Activated B cell treated with CpG ODN at 0.5 μM for 24 hours (primary cell): Measurements from ENCODE around the gene USP3. TPM values are rescaled to one million over a fixed set of nuclear protein-coding genes. Genes with fewer than 3 reads are reported as not detected.

Experiments used
- ATAC-seq: fragments of 200-7000 bp; cut with Tn5 transposase; one replicate; pipeline ENCODE4 v1.10.0; 2021; ENCODE audit warnings: low read depth, mild to moderate bottlenecking, moderate library complexity
- CTCF ChIA-PET: fragments of 350-600 bp; sonication (Branson Sonifier 250); formaldehyde crosslinking; loops from one replicate; lab custom pipeline; 2021; ENCODE audit warnings: antibody characterized with exemption; lab: Charles Lee
- POLR2A ChIA-PET: fragments of 350-600 bp; sonication (Branson Sonifier 250); formaldehyde crosslinking; loops from one replicate; lab custom pipeline; 2021; ENCODE audit warnings: antibody characterized with exemption; lab: Charles Lee
- DNase-seq: peaks from one replicate; pipeline ENCODE4 v3.0.0; 2022
- H3K27ac Mint-ChIP-seq: one replicate; pipeline ENCODE4 v1.8.0; 2020; ENCODE audit warnings: mixed read lengths
- H3K27me3 Mint-ChIP-seq: one replicate; pipeline ENCODE4 v1.8.0; 2021; ENCODE audit warnings: mixed read lengths
- H3K36me3 Mint-ChIP-seq: one replicate; pipeline ENCODE4 v1.8.0; 2021; ENCODE audit warnings: low read depth, mixed read lengths
- H3K4me1 Mint-ChIP-seq: one replicate; pipeline ENCODE4 v1.8.0; 2021; ENCODE audit warnings: mixed read lengths
- H3K4me3 Mint-ChIP-seq: one replicate; pipeline ENCODE4 v1.8.0; 2020; ENCODE audit warnings: mild to moderate bottlenecking, mixed read lengths
- H3K9me3 Mint-ChIP-seq: one replicate; pipeline ENCODE4 v1.8.0; 2020; ENCODE audit warnings: mixed read lengths
- intact Hi-C: fragments of 100-400 bp; cut with micrococcal nuclease; formaldehyde crosslinking; loops from one replicate; pipeline ENCODE4 v1.15.1; 2024
- total RNA-seq: library from RNA; stranded (reverse); gene quantifications from 2 replicates; pipeline ENCODE4 v1.2.3, GENCODE V29; 2022
- TF ChIP-seq, protein P1 (sequence below): fragments of 200-600 bp; IDR thresholded peaks from one replicate; pipeline ENCODE4 v1.8.0; 2022; ENCODE audit warnings: antibody characterized with exemption, mild to moderate bottlenecking

USP3 gene
- total RNA-seq, 1 donor from 2014 or later: 110 TPM

DNA sequence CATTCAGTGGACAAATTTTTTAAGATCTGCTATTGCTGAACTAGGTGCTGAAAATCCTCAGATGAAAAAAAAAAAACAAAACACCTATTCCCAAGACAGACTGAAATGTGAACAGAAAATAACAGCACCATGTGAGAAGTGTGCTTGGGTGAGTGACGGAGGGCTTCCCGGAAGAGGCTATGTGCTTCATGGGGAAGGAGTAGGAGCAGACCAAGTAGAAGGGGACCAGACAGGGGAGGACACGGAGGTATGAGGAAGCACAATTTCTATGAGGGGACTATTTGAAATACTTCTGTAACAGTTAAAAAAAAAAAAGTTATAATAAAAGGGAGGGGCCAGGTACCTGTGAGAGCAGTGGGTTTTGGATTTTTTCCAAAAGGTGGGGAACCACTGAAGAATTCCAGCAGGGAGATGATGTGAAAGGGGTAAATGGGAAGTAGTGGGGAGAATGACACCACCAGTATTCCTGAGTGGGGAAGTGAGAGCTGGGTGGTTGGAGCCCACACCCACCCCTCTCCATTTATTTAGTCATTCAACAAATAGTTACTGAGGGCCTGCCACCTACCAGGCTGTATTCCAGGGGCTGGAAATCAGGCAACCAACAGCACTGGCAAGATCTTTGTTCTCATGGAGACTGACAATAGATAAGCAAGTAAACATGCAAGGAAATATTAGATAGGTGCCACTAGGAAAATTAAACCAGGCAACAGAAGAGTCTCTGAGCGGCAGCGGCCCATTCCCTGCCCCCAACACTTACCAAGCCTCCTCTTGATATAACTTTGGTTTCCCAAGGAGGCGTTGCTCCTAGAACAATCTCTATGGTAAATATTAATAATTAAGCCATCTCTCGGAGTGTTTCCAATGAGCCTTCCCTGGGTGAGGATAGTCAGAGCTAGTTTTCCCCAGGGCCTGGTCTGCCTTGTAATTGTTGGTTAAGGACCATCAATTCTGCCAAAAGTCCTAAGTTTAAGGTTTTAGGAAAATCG lies 3.8 kb upstream of the USP3 start:
- DNase-seq (no peak), ATAC-seq (no peak)
- intact Hi-C loops: loop anchor here (10.0 kb wide), 1 partner anchor 376 kb away; the partner anchor contains the start of gene LACTB
- Mint-ChIP-seq H3K4me1 (peaks cover 52% of the 10 kb centered on the region), H3K4me3 (peak overlapping the region; percentile 76), H3K27me3 (no peaks in the 10 kb centered on the region), H3K9me3 (no peaks in the 10 kb centered on the region), H3K27ac (peak overlapping the region; percentile 98), H3K36me3 (peaks cover 5% of the 10 kb centered on the region)
- CTCF ChIA-PET: interaction anchor here (1.0 to 1.2 kb wide), 3 partner anchors 13 to 35 kb away, joined by 3 to 4 read pairs (median 4); no protein-coding TSS in a partner anchor
- POLR2A ChIA-PET: interaction anchor here (1.1 to 8.8 kb wide), 4 partner anchors 10 to 97 kb away, joined by 5 to 509 read pairs (median 189); partner anchors contain the start of gene FBXL22
- TF ChIP-seq, protein P1, sequence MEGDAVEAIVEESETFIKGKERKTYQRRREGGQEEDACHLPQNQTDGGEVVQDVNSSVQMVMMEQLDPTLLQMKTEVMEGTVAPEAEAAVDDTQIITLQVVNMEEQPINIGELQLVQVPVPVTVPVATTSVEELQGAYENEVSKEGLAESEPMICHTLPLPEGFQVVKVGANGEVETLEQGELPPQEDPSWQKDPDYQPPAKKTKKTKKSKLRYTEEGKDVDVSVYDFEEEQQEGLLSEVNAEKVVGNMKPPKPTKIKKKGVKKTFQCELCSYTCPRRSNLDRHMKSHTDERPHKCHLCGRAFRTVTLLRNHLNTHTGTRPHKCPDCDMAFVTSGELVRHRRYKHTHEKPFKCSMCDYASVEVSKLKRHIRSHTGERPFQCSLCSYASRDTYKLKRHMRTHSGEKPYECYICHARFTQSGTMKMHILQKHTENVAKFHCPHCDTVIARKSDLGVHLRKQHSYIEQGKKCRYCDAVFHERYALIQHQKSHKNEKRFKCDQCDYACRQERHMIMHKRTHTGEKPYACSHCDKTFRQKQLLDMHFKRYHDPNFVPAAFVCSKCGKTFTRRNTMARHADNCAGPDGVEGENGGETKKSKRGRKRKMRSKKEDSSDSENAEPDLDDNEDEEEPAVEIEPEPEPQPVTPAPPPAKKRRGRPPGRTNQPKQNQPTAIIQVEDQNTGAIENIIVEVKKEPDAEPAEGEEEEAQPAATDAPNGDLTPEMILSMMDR: no peak

GRCh38 chr15:63501256-63502089 lies 2.9 kb upstream of the USP3 start:
- POLR2A ChIA-PET: interaction anchor here (0.6 to 8.8 kb wide), 6 partner anchors 9 to 96 kb away, joined by 3 to 509 read pairs (median 50); partner anchors contain the start of gene FBXL22
- Mint-ChIP-seq H3K4me3 (peak overlapping the region; percentile 76), H3K9me3 (no peaks in the 10 kb centered on the region), H3K36me3 (peaks cover 7% of the 10 kb centered on the region), H3K27me3 (no peaks in the 10 kb centered on the region), H3K27ac (peak overlapping the region; percentile 98), H3K4me1 (peaks cover 61% of the 10 kb centered on the region)
- CTCF ChIA-PET: interaction anchor here (1.0 to 7.4 kb wide), 4 partner anchors 12 to 35 kb away, joined by 3 to 103 read pairs (median 4); no protein-coding TSS in a partner anchor
- DNase-seq: no peak
- intact Hi-C loops: loop anchor here (10.0 kb wide), 1 partner anchor 377 kb away; the partner anchor contains the start of gene LACTB
- ATAC-seq: no peak
- TF ChIP-seq, protein P1: no peak

DNA sequence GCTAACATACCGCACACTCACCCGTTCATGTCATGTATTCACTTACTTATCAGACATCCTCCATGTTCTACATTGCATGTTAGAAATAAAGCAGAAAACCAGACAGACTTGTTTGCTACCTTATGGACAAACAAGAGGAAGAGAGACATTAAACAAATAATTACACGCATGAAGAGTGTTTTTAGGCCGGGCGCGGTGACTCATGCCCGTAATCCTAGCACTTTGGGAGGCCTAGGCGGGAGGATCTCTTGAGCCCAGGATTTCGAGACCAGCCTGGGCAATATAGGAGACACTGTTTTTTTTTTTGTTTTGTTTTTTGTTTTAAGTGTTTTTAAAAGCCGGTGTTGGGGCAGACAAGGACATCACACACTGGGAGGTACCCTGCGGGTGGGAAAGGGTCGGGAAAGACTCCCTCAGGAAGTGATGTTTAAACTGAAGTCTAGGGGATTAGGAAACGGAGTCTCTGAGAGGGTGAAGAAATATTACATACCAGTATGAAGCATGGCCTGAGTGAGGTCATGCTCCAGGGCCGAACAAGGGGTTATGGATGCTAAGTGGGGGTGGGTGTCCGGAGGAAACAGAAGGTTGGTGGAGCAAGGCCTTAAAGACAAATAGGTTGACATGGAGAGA lies 2.1 kb upstream of the USP3 start:
- Mint-ChIP-seq H3K27ac (peak overlapping the region; percentile 98), H3K36me3 (peaks cover 7% of the 10 kb centered on the region), H3K4me3 (peak overlapping the region; percentile 88), H3K9me3 (no peaks in the 10 kb centered on the region), H3K4me1 (peaks cover 68% of the 10 kb centered on the region), H3K27me3 (no peaks in the 10 kb centered on the region)
- no peak for ATAC-seq
- intact Hi-C loops: loop anchor here (10.0 kb wide), 1 partner anchor 377 kb away; the partner anchor contains the start of gene LACTB
- ChIA-PET CTCF (interaction anchor here (1.1 to 7.4 kb wide), 3 partner anchors 13 to 508 kb away, joined by 3 to 103 read pairs (median 4); no protein-coding TSS in a partner anchor), POLR2A (interaction anchor here (0.6 to 8.8 kb wide), 10 partner anchors 8 to 591 kb away, joined by 3 to 509 read pairs (median 16); partner anchors contain the start of genes CIAO2A and FBXL22)
- TF ChIP-seq, protein P1: no peak
- DNase-seq: no peak

- H3K27ac Mint-ChIP-seq: peak overlapping the region; percentile 98
- TF ChIP-seq, protein P1: no peak
- peaks cover 75% of the 10 kb centered on the region for H3K4me1 Mint-ChIP-seq
- intact Hi-C loops: loop anchor here (1.0 to 10.0 kb wide), 3 partner anchors 24 to 378 kb away; partner anchors contain the start of gene LACTB
- ChIA-PET POLR2A (interaction anchor here (0.5 to 8.8 kb wide), 19 partner anchors 7 to 591 kb away, joined by 3 to 509 read pairs (median 11); partner anchors contain the start of genes CIAO2A, FBXL22 and RPS27L), CTCF (interaction anchor here (0.9 to 7.4 kb wide), 6 partner anchors 14 to 507 kb away, joined by 3 to 103 read pairs (median 23); no protein-coding TSS in a partner anchor)
- ATAC-seq: peak; percentile 43
- no peaks in the 10 kb centered on the region for H3K27me3 Mint-ChIP-seq
- peak; percentile 73 for DNase-seq
- H3K4me3 Mint-ChIP-seq: peak overlapping the region; percentile 88
- no peaks in the 10 kb centered on the region for H3K9me3 Mint-ChIP-seq
- H3K36me3 Mint-ChIP-seq: peaks cover 7% of the 10 kb centered on the region
Measured at GRCh38 chr15:63502843-63503738, 1.3 kb upstream of the USP3 start.
